RWPE1 (cell line): ENCODE measurements around the gene BTBD9.

Experiments
- CTCF ChIA-PET: fragments of 350-600 bp; sonication (Branson Sonifier 250); formaldehyde crosslinking; extraction: SDS; loops from one replicate; lab custom pipeline; 2021; lab: Yijun Ruan, JAX
- POLR2A ChIA-PET: fragments of 400-600 bp; formaldehyde crosslinking; extraction: SDS; loops from one replicate; lab custom pipeline; 2020; ENCODE audit warnings: antibody characterized with exemption; ENCODE audit not compliant: low non-redundant PET; lab: Yijun Ruan, JAX
- DNase-seq: peaks from one replicate; pipeline ENCODE4 v3.0.0; 2012; ENCODE audit warnings: low spot score
- H3K27ac ChIP-seq: fragments of 450-650 bp; 2 replicates; pipeline ENCODE4 v1.5.1; 2017
- TF ChIP-seq, protein P1 (sequence below): fragments of 450-650 bp; conservative IDR thresholded peaks from 2 replicates; pipeline ENCODE4 v1.5.1; 2017; ENCODE audit warnings: low read depth, mild to moderate bottlenecking

The BTBD9 gene

DNA sequence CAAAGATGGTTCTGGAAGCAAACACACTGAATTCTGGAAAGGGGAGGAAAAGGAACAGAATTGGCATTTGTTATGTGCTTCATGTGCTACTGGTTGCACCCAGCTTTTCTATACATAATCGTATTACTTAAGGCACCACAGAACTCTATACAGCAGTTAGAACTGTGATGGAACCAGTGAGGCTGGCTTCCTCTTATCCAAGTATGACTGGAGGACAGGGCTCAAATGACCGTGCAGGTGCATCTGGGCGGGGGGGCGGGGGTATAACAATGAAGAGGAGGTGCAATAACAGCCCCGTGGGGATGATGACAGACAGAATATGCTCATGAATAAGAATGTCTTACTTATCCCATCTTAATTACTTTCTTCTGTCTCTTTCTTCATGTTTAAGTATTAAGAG is 144.2 kb downstream of the BTBD9 start:
- CTCF ChIA-PET, result interaction anchor here (0.6 to 1.4 kb wide), 3 partner anchors 17 to 639 kb away, joined by 3 to 9 read pairs (median 5); no protein-coding TSS in a partner anchor
- no peak for DNase-seq
- H3K27ac ChIP-seq, result no peak overlapping the region
- POLR2A ChIA-PET, result no interaction called here
- TF ChIP-seq, protein P1, sequence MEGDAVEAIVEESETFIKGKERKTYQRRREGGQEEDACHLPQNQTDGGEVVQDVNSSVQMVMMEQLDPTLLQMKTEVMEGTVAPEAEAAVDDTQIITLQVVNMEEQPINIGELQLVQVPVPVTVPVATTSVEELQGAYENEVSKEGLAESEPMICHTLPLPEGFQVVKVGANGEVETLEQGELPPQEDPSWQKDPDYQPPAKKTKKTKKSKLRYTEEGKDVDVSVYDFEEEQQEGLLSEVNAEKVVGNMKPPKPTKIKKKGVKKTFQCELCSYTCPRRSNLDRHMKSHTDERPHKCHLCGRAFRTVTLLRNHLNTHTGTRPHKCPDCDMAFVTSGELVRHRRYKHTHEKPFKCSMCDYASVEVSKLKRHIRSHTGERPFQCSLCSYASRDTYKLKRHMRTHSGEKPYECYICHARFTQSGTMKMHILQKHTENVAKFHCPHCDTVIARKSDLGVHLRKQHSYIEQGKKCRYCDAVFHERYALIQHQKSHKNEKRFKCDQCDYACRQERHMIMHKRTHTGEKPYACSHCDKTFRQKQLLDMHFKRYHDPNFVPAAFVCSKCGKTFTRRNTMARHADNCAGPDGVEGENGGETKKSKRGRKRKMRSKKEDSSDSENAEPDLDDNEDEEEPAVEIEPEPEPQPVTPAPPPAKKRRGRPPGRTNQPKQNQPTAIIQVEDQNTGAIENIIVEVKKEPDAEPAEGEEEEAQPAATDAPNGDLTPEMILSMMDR, result no peak

DNA sequence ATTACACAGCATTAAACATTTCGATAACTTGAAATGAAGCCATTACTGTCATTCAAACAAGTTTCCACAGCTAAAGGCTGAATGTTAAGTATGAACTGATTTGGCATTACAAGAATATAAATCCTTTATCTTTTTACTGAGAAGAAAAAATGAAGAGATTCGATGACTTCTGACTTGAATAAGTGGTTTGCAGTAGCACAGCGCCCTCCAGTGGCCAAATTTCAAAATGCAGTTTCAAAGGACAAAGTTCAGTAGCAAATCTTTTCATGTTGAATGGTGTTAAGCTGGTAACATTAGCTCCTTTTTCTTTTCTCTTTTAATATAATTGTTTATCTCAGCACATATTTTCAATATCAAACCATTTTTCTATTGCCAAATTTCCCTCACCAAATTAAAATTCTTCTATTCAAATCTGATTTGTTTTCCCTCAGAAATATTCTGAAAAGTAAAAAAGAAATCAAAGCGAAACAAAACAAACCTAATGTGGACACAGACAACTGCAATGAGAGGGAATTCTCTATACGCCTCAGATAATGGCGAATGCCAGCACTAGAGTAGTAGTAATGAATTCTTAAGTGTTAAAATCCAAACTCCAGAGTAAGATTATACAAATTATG is 145.7 kb downstream of the BTBD9 start:
- ChIA-PET POLR2A (no interaction called here), CTCF (interaction anchor here (0.6 to 1.5 kb wide), 22 partner anchors 9 to 1109 kb away, joined by 3 to 9 read pairs (median 4); no protein-coding TSS in a partner anchor)
- TF ChIP-seq, protein P1, result peak; percentile 84
- DNase-seq, result peak; percentile 30
- no peak overlapping the region for H3K27ac ChIP-seq

DNA sequence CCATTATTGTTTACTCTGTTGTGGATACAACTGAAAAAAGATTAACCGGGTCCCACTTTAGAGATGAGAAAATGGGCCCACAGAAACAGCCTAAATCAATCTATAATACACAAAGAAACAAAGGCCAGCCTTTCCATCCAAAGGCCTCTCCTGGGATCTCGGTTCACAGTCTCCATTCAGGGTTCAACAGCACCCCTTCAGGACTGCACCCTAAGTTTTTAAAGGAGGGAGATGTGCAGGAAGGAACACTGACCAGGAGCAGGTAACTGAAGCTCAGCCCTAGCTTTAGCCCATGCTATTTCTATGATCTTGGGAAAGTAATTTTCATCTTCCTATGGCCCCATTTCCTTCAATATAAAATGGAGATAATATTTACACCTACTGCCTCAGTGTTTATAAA is 147.7 kb downstream of the BTBD9 start:
- no peak overlapping the region for H3K27ac ChIP-seq
- POLR2A ChIA-PET, result no interaction called here
- TF ChIP-seq, protein P1, result no peak
- CTCF ChIA-PET, result interaction anchor here (0.7 kb wide), 1 partner anchor 33 kb away, joined by 3 read pairs; no protein-coding TSS in a partner anchor
- DNase-seq, result no peak

DNA sequence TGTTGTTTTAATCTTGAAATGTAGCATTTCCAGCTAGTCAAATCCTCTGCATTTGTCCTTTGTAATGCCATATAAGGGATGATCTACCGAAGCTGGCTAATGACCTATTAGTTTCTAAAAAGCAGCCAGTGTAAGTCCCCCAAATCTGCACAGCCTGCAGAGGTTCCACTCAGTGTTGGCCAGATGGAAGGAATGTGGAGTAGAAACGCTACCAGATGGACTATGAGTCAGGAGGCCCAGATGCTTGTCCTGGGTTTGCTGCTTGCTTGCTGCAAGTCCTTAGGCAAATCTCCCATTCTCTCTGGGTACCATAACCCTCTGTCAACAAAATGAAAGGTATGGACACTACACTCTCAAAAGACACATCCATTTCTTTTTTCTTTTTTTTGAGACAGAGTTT is 149.8 kb downstream of the BTBD9 start:
- no peak for DNase-seq
- TF ChIP-seq, protein P1, result no peak
- CTCF ChIA-PET, result no interaction called here
- H3K27ac ChIP-seq, result no peak overlapping the region
- POLR2A ChIA-PET, result no interaction called here

GRCh38 chr6:38487423-38487822 is 152.3 kb downstream of the BTBD9 start:
- CTCF ChIA-PET, result no interaction called here
- POLR2A ChIA-PET, result interaction anchor here (0.6 kb wide), 1 partner anchor 857 kb away, joined by 3 read pairs; no protein-coding TSS in a partner anchor
- DNase-seq, result no peak
- TF ChIP-seq, protein P1, result no peak
- H3K27ac ChIP-seq, result no peak overlapping the region

DNA sequence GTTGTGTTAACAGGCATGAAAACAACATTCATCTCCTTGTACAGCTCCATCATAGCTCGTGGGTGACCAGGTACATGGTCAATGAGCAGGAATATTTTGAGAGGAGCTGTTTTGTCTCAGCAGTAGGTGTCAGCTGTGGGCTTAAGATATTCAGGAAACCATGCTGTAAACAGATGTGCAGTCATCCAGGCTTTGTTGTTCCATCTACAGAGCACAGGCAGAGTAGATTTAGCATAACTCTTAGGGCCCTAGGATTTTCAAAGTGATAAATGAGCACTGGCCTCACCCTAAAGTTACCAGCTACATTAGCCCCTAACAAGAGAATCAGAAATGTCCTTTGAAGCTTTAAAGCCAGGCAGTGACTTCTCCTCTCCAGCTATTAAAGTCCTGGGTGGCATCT is 154.2 kb downstream of the BTBD9 start:
- CTCF ChIA-PET, result interaction anchor here (0.6 kb wide), 1 partner anchor 473 kb away, joined by 3 read pairs; no protein-coding TSS in a partner anchor
- H3K27ac ChIP-seq, result no peak overlapping the region
- no peak for DNase-seq
- POLR2A ChIA-PET, result no interaction called here
- TF ChIP-seq, protein P1, result no peak
